GM21367 (cell line): ENCODE data around the gene GP1BB.
"Not testable (repeated sequence)": the region's sequence is repeated elsewhere in the genome, so short reads cannot be mapped to it uniquely, and the experiment has no call there.

Source experiments
- ATAC-seq: cut with Tn5 transposase; IDR thresholded peaks from one replicate; pipeline ENCODE4 v1.9.1; 2021; ENCODE audit not compliant: unreplicated experiment

GP1BB gene

GRCh38 chr22:19724927-19725661, 1.8 kb downstream of the GP1BB start:
- no peak for ATAC-seq

DNA sequence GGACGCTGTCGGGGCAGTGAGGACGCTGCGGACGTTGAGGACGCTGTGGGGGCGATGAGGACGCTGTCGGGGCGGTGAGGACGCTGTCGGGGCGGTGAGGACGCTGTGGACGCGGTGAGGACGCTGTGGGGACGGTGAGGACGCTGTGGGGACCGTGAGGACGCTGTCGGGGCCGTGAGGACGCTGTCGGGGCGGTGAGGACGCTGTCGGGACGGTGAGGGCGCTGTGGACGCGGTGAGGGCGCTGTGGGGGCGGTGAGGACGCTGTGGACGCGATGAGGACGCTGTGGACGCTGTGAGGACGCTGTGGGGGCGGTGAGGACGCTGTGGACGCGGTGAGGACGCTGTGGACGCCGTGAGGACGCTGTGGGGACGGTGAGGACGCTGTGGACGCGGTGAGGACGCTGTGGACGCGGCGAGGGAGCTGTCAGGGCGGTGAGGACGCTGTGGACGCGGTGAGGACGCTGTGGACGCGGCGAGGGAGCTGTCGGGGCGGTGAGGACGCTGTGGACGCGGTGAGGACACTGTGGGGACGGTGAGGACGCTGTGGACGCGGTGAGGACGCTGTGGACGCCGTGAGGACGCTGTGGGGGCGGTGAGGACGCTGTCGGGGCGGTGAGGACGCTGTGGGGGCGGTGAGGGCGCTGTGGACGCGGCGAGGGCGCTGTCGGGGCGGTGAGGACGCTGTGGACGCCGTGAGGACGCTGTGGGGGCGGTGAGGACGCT, 2.9 kb downstream of the GP1BB start:
- not testable (repeated sequence) for ATAC-seq

DNA sequence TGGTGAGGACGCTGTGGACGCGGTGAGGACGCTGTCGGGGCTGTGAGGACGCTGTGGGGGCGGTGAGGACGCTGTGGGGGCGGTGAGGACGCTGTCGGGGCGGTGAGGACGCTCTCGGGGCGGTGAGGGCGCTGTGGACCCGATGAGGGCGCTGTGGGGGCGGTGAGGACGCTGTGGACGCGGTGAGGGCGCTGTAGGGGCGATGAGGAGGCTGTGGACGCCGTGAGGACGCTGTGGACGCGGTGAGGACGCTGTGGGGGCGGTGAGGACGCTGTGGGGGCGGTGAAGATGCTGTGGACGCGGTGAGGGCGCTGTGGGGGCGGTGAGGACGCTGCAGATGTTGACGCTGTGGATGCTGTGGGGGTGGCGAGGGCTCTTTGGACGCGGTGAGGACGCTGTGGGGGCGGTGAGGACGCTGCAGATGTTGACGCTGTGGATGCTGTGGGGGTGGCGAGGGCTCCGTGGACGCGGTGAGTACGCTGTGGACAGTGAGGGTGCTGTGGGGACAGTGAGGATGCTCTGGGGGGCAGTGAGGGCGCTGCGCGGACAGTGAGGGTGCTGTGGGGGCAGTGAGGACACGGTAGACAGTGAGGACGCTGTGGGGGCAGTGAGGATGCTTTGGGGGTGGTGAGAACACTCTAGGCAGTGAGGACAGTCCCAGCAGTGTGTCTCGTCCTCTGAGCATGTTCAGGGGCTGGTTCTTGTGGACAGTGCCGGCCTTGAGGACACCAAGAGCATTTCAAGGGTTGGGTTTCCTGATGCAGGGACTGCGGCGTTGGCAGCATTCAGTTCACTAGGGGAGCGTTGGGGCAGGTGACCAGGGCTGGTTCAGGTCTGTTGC, 4.2 kb downstream of the GP1BB start:
- no peak for ATAC-seq

DNA sequence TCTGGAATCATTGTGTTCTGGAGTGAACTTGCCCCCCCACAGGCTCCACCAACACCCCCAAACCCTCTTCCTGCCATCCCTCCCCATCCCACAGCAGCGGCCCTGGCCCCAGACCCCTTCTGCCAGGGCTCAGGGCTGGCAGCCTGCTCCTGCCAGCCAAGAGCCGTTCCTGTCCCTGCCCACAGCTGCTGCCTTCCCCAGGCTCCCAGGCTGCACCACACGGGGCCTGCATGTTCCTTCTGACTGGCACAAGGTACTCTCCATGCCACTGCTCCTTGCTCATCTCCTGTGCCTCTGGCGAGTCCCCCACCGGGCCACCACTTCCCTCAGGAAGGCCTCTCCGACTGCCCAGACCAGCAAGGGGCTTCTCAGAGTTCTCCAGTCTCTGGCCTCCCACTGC, 4.9 kb downstream of the GP1BB start:
- no peak for ATAC-seq

DNA sequence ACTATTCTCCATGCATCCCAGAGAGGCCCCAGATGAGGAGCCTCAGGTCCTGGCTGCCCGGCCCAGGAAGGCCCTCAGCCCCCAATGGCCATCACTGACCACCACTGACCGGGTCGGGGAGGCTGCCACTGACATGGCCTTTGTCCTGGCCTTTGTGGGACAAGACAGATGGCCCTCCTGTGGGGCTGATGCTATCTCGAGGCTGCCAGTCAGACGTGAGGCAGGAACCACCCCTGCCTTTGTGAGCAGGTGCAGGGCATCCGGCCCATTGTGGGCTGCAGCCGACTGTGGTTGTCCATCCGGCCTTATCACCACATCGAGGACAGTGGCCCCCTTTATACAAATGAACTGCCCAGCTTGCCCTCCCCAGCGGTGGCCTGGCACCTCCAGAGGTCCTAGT, 5.5 kb downstream of the GP1BB start:
- no peak for ATAC-seq

DNA sequence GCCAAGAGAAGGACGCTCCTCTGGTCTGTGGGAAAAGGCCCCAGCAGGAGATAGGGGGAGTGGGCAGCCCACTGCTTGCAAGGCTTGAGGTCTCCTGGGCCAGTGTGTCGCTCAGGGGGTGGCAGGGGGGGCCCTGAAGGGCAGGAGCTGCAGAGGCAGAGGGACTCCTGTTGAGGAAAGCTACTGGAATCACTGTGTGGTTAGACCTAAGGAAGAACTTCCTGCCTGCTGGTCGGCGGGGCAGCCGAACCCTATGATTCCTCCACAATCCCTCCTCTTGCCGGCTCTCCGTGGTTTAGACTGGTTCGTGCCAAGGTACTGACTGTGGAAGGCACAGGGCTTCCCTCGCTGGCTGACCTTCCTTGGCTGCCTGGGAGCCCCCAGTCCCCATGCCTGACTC, 6.2 kb downstream of the GP1BB start:
- no peak for ATAC-seq

DNA sequence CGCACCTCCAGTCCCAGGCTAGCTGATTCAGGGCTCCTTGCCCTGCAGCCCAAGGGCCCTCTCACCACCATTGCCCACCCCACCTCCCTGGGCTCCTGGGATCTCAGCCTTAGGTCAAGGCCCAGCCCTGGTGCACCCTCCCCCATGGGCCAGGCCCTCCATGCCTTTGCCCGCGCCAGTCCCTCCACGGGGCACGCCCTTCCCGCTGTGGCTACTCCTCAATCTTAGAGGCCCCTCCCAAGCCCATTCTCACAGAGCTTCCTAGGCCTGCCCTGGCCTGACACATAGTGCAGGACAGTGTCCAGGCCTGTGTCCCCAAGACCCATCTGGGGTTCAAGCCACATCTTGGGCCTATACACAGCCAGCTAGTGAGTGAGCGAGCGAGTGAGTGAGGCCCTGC, 6.9 kb downstream of the GP1BB start:
- no peak for ATAC-seq

DNA sequence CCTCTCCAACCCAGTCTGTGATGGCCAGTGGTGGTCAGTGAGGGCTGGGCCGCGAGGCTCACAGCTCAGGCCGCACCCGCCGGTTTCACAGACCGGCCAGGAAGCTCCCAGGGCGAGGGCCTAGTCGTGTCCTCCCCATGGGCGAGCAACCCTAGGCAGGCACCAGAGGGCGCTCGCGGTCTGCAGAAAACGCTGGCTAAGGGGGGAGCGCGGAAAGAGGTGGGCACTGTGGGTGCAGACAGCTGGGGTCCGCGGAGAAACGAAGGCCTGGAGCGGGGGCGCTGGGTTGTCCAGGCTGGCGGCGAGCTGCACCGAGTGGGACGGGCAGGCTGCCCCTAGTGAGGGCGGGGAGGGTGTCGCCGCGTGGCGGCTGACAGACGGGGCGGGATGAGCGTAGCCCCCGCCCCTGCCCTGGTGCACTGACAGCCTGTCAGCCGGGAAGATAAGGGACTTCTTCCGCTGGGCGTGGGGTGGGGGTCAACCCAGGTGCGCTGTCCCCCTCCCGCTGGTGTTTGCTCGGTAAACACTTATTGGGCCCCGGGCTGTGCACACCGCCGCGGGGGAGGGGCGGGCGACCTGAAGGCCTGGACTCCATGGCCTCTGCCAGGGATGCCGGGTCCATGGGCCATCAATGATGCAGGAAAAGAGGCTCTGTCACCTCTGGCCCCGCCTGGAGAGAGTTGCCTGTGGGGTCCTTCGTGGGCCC, 7.5 kb downstream of the GP1BB start:
- no peak for ATAC-seq

GRCh38 chr22:19731361-19732135, 8.2 kb downstream of the GP1BB start:
- ATAC-seq: no peak

GRCh38 chr22:19732403-19733113, 9.2 kb downstream of the GP1BB start:
- ATAC-seq: no peak

DNA sequence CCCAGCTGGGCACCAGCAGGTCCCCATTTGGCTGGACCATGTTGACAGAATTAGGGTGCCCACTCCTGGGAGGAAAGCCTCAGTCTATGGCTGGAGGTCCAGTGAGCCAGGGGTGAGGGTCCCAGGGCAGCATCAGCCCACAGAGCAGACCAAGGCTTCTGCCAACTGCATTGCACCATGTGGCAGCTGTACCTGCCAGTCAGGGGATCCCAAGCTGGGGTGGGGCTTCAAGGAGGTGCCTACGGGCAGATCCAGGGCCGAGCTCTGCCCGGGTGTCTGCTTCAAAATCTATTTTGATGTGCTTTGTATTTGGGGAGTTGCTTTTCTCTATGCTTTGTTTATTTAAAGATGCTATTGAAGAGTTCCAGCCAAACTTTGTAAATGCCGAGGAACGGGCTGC, 10.4 kb downstream of the GP1BB start:
- ATAC-seq: no peak

DNA sequence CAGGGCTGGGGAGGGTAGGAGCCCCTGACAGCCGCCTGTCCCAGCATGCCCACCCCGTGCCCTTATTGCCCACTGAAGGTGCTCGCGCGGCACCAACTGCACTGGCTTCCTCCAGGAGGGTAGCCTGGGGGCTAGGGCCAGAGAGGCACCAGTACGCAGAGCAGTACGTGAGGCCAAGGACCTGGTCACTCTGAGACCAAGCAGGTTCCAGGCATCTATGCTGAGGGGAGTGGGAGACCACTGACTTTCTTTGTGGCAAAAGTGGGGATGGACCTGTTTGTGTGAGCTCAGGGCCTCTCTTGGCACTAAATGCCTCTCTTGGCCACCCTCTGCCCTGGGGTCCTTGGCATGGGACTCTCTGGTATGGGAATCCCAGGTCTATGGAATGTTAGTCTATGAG, 10.8 kb downstream of the GP1BB start:
- ATAC-seq: no peak

GRCh38 chr22:19734837-19735382, 11.6 kb downstream of the GP1BB start:
- no peak for ATAC-seq

GRCh38 chr22:19735665-19736510, 12.5 kb downstream of the GP1BB start:
- no peak for ATAC-seq

- no peak for ATAC-seq
These were observed 14.7 kb downstream of the GP1BB start for GRCh38 chr22:19737846-19738663.

DNA sequence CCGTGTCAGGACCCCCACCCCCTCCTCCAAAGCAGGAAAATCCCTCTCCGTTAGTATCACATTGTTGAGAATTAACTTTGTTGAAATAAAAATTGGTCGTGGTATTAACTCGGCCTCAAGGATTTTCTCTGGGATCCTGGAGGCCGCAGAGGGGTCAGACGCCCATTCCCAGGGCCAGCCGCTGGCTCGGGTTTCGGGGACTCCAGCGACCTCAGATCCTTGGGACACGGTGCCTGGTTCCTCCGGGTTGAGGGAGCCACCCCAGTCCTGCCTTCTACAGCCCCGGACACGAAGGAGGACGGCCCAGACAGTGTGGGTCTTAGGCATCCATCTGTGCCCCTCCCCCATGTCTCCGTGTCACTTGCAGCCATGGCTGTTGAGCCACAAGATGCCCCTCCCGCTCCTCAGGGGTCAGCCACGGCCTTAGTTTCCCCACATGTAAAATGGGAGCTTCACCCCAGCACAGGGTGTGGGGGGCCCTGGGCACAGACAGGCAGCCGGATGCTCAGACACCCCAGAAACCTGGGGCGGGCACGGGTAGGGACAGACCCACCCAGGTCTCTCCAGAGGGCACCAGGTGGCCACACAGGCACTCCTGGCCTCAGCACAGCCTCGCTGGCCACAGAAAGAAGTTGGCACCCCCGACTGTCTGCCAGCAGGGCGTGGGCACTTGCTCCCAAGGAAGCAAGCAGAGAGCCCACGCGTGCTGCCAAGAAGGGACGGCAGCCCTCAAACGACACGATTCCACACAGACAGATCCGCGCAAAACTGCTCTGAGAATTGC, 15.5 kb downstream of the GP1BB start:
- no peak for ATAC-seq

- no peak for ATAC-seq
These were observed 16.1 kb downstream of the GP1BB start for GRCh38 chr22:19739448-19739895.
